Calu3 (cell line): ENCODE results near the gene USP3. TPM values are rescaled to one million over a fixed set of nuclear protein-coding genes. Genes with fewer than 3 reads are reported as not detected.

Source experiments
- BruUV-seq: library from RNA; stranded (reverse); fragments of 400-500 nt; replicated peaks from 2 replicates; lab custom pipeline; 2021; lab: Mats Ljungman, UMichigan
- CTCF ChIA-PET: fragments of 300-600 bp; sonication (Branson Sonifier 250); formaldehyde crosslinking; loops from one replicate; lab custom pipeline; 2022; ENCODE audit warnings: antibody characterized with exemption; lab: Charles Lee
- DNase-seq: peaks from one replicate; pipeline ENCODE4 v3.0.0; 2022
- H3K27ac Mint-ChIP-seq: one replicate; pipeline ENCODE4 v1.8.0; 2022; ENCODE audit warnings: mixed read lengths; ENCODE audit not compliant: unreplicated experiment
- H3K27me3 Mint-ChIP-seq: one replicate; pipeline ENCODE4 v1.8.0; 2022; ENCODE audit warnings: mixed read lengths; ENCODE audit not compliant: unreplicated experiment
- H3K36me3 Mint-ChIP-seq: one replicate; pipeline ENCODE4 v1.8.0; 2022; ENCODE audit warnings: mild to moderate bottlenecking, moderate library complexity, mixed read lengths; ENCODE audit not compliant: insufficient read depth, unreplicated experiment
- H3K4me1 Mint-ChIP-seq: one replicate; pipeline ENCODE4 v1.8.0; 2022; ENCODE audit warnings: mild to moderate bottlenecking, low read depth, mixed read lengths; ENCODE audit not compliant: unreplicated experiment
- H3K4me3 Mint-ChIP-seq: one replicate; pipeline ENCODE4 v1.8.0; 2022; ENCODE audit warnings: mild to moderate bottlenecking, low read depth, moderate library complexity, mixed read lengths; ENCODE audit not compliant: unreplicated experiment
- H3K9me3 Mint-ChIP-seq: one replicate; pipeline ENCODE4 v1.8.0; 2022; ENCODE audit warnings: low read depth, mixed read lengths; ENCODE audit not compliant: unreplicated experiment
- CTCF ChIP-seq: fragments of 200-600 bp; IDR thresholded peaks from one replicate; pipeline ENCODE4 v1.8.0; 2022; ENCODE audit warnings: antibody characterized with exemption; ENCODE audit not compliant: unreplicated experiment
- intact Hi-C: fragments of 100-400 bp; cut with micrococcal nuclease; formaldehyde crosslinking; loops from one replicate; pipeline ENCODE4 v1.10.0; 2022; ENCODE audit not compliant: unreplicated experiment
- total RNA-seq: library from RNA; stranded (reverse); gene quantifications from 2 replicates; pipeline ENCODE4 v1.2.3, GENCODE V29; 2022

The USP3 gene
- total RNA-seq, 1 experiment from 2014 or later = 80.8 TPM

- BruUV-seq = no TSS peak
- TF ChIP-seq CTCF = no peak
- Mint-ChIP-seq H3K4me1 (peaks cover 34% of the 10 kb centered on the region), H3K9me3 (no peaks in the 10 kb centered on the region), H3K4me3 (no peak overlapping the region), H3K36me3 (peaks cover 6% of the 10 kb centered on the region), H3K27me3 (no peaks in the 10 kb centered on the region), H3K27ac (no peak overlapping the region)
- intact Hi-C loops = no loop called here
- no peak for DNase-seq
- CTCF ChIA-PET = interaction anchor here (1.0 kb wide), 1 partner anchor 19 kb away, joined by 5 read pairs; no protein-coding TSS in a partner anchor
Measured at GRCh38 chr15:63535689-63536088, 31.3 kb downstream of the USP3 start.

GRCh38 chr15:63538876-63539275 is 34.5 kb downstream of the USP3 start:
- Mint-ChIP-seq H3K36me3 (no peaks in the 10 kb centered on the region), H3K4me3 (no peak overlapping the region), H3K27me3 (no peaks in the 10 kb centered on the region), H3K4me1 (peaks cover 19% of the 10 kb centered on the region), H3K27ac (no peak overlapping the region), H3K9me3 (no peaks in the 10 kb centered on the region)
- no peak for DNase-seq
- BruUV-seq = no TSS peak
- CTCF ChIA-PET = no interaction called here
- intact Hi-C loops = no loop called here
- TF ChIP-seq CTCF = no peak

GRCh38 chr15:63539521-63539920 is 35.1 kb downstream of the USP3 start:
- no peak for TF ChIP-seq CTCF
- no peak for DNase-seq
- Mint-ChIP-seq H3K4me1 (peaks cover 25% of the 10 kb centered on the region), H3K27ac (no peak overlapping the region), H3K9me3 (no peaks in the 10 kb centered on the region), H3K4me3 (no peak overlapping the region), H3K36me3 (no peaks in the 10 kb centered on the region), H3K27me3 (no peaks in the 10 kb centered on the region)
- no TSS peak for BruUV-seq
- CTCF ChIA-PET = no interaction called here
- intact Hi-C loops = no loop called here

- no peak overlapping the region for H3K27ac Mint-ChIP-seq
- peaks cover 26% of the 10 kb centered on the region for H3K4me1 Mint-ChIP-seq
- CTCF ChIA-PET = no interaction called here
- no peaks in the 10 kb centered on the region for H3K36me3 Mint-ChIP-seq
- intact Hi-C loops = no loop called here
- DNase-seq = no peak
- no peaks in the 10 kb centered on the region for H3K27me3 Mint-ChIP-seq
- no peaks in the 10 kb centered on the region for H3K9me3 Mint-ChIP-seq
- no peak overlapping the region for H3K4me3 Mint-ChIP-seq
- no peak for TF ChIP-seq CTCF
- no TSS peak for BruUV-seq
Measured at GRCh38 chr15:63539998-63540397, 35.6 kb downstream of the USP3 start.
